ENCODE results near the gene DDOST. TPM values are rescaled to one million over a fixed set of nuclear protein-coding genes. Genes with fewer than 3 reads are reported as not detected.

DDOST gene
- total RNA-seq, 4 donors from 2014 or later: 86.4 to 126 (median 103) TPM

- H3K4me1 ChIP-seq: peaks cover 2 to 18% (median 15%) of the 10 kb centered on the region in 4 donors
- H3K27ac ChIP-seq (replicated peaks in 1 of 4): no peak overlapping the region
- no peak overlapping the region for H3K4me3 ChIP-seq
- no peaks in the 10 kb centered on the region for H3K27me3 ChIP-seq
- no peak for DNase-seq (ENCODE audit: extremely low spot score)
- intact Hi-C loops (cut with DNase I): no loop called here
- WGBS: 92% methylated on average over 1 of the region's 1 CpG
- no peak for TF ChIP-seq POLR2A (IDR thresholded peaks at IDR 0.05; ENCODE audit: low read depth)
- no peak for TF ChIP-seq EP300 (IDR thresholded peaks at IDR 0.05)
- no peak for TF ChIP-seq POLR2AphosphoS5 (IDR thresholded peaks at IDR 0.05)
- TF ChIP-seq CTCF (IDR thresholded peaks at IDR 0.05): no peak
- no peaks in the 10 kb centered on the region for H3K36me3 ChIP-seq
- H3K9me3 ChIP-seq: no peaks in the 10 kb centered on the region
Observed at GRCh38 chr1:20702416-20702815, 41.2 kb upstream of the DDOST start.

GRCh38 chr1:20701847-20702246 is 40.7 kb upstream of the DDOST start:
- Histone ChIP-seq H3K4me3 (no peak overlapping the region), H3K36me3 (no peaks in the 10 kb centered on the region), H3K9me3 (no peaks in the 10 kb centered on the region), H3K27me3 (no peaks in the 10 kb centered on the region), H3K27ac (replicated peaks in 1 of 4) (no peak overlapping the region), H3K4me1 (peaks cover 7 to 24% (median 21%) of the 10 kb centered on the region in 4 donors)
- intact Hi-C loops (cut with DNase I): no loop called here
- DNase-seq (ENCODE audit: extremely low spot score): no peak
- TF ChIP-seq POLR2AphosphoS5 (IDR thresholded peaks at IDR 0.05): no peak
- no peak for TF ChIP-seq EP300 (IDR thresholded peaks at IDR 0.05)
- TF ChIP-seq POLR2A (IDR thresholded peaks at IDR 0.05; ENCODE audit: low read depth): no peak
- TF ChIP-seq CTCF (IDR thresholded peaks at IDR 0.05): no peak
- 94% methylated on average over 2 of the region's 5 CpGs for WGBS

- Histone ChIP-seq H3K27me3 (no peaks in the 10 kb centered on the region), H3K9me3 (no peaks in the 10 kb centered on the region), H3K4me1 (peaks cover 7 to 28% (median 24%) of the 10 kb centered on the region in 4 donors), H3K27ac (replicated peaks in 1 of 4) (no peak overlapping the region), H3K4me3 (no peak overlapping the region), H3K36me3 (no peaks in the 10 kb centered on the region)
- intact Hi-C loops (cut with DNase I): no loop called here
- TF ChIP-seq CTCF (IDR thresholded peaks at IDR 0.05) (no peak), POLR2A (IDR thresholded peaks at IDR 0.05; ENCODE audit: low read depth) (no peak), POLR2AphosphoS5 (IDR thresholded peaks at IDR 0.05) (no peak), EP300 (IDR thresholded peaks at IDR 0.05) (no peak)
- no peak for DNase-seq (ENCODE audit: extremely low spot score)
- WGBS: 86% methylated on average over 9 of the region's 9 CpGs
Observed at GRCh38 chr1:20701446-20701845, 40.3 kb upstream of the DDOST start.

- intact Hi-C loops (cut with DNase I): no loop called here
- Histone ChIP-seq H3K27me3 (no peaks in the 10 kb centered on the region), H3K4me1 (peaks cover 7 to 33% (median 29%) of the 10 kb centered on the region in 4 donors), H3K27ac (replicated peaks in 1 of 4) (no peak overlapping the region), H3K4me3 (no peak overlapping the region), H3K9me3 (no peaks in the 10 kb centered on the region), H3K36me3 (no peaks in the 10 kb centered on the region)
- no peak for DNase-seq (ENCODE audit: extremely low spot score)
- TF ChIP-seq POLR2A (IDR thresholded peaks at IDR 0.05; ENCODE audit: low read depth) (no peak), EP300 (IDR thresholded peaks at IDR 0.05) (no peak), POLR2AphosphoS5 (IDR thresholded peaks at IDR 0.05) (no peak), CTCF (IDR thresholded peaks at IDR 0.05) (no peak)
- 88% methylated on average over 16 of the region's 17 CpGs for WGBS
Observed at GRCh38 chr1:20700636-20701215, 39.6 kb upstream of the DDOST start.

- H3K9me3 ChIP-seq: no peaks in the 10 kb centered on the region
- H3K4me1 ChIP-seq: peaks cover 7 to 33% (median 29%) of the 10 kb centered on the region in 4 donors
- DNase-seq (ENCODE audit: extremely low spot score): no peak
- H3K27ac ChIP-seq (replicated peaks in 1 of 4): no peak overlapping the region
- no peaks in the 10 kb centered on the region for H3K36me3 ChIP-seq
- WGBS: 96% methylated on average over 9 of the region's 9 CpGs
- TF ChIP-seq EP300 (IDR thresholded peaks at IDR 0.05): no peak
- TF ChIP-seq CTCF (IDR thresholded peaks at IDR 0.05): no peak
- no peak for TF ChIP-seq POLR2A (IDR thresholded peaks at IDR 0.05; ENCODE audit: low read depth)
- TF ChIP-seq POLR2AphosphoS5 (IDR thresholded peaks at IDR 0.05): no peak
- H3K4me3 ChIP-seq: no peak overlapping the region
- intact Hi-C loops (cut with DNase I): loop anchor here (2.0 to 10.0 kb wide), 3 partner anchors 33 to 285 kb away; partner anchors contain the start of genes HP1BP3 and SH2D5
- H3K27me3 ChIP-seq: no peaks in the 10 kb centered on the region
Observed at GRCh38 chr1:20699558-20699957, 38.4 kb upstream of the DDOST start.
